Immature natural killer cell (primary cell): ENCODE data around the gene WDR7. TPM values are rescaled to one million over a fixed set of nuclear protein-coding genes. Genes with fewer than 3 reads are reported as not detected.
A peak's percentile ranks its signal among the peaks of the same experiment; 100 is the strongest.

Source experiments
- DNase-seq, 3 donors: peaks; one replicate each; pipeline ENCODE4 v3.0.0; 2022; ENCODE audit warnings: mixed read lengths in 1 of 3
- H3K27ac Mint-ChIP-seq, 6 donors: one replicate each; pipeline ENCODE4 v1.8.0; 2020; ENCODE audit warnings: mixed read lengths in 6 of 6, mild to moderate bottlenecking in 5 of 6, inconsistent platforms in 4 of 6, moderate library complexity in 3 of 6
- H3K27me3 Mint-ChIP-seq, 3 donors: one replicate each; pipeline ENCODE4 v1.8.0; 2020 to 2021; ENCODE audit warnings: low read depth in 3 of 3, mild to moderate bottlenecking in 3 of 3, mixed read lengths in 3 of 3, moderate library complexity in 3 of 3, inconsistent platforms in 1 of 3
- H3K36me3 Mint-ChIP-seq, 3 donors: one replicate each; pipeline ENCODE4 v1.8.0; 2020; ENCODE audit warnings: mixed read lengths in 3 of 3, inconsistent platforms in 2 of 3, mild to moderate bottlenecking in 2 of 3
- H3K4me1 Mint-ChIP-seq, 2 donors: one replicate each; pipeline ENCODE4 v1.8.0; 2020; ENCODE audit warnings: inconsistent platforms in 2 of 2, mild to moderate bottlenecking in 2 of 2, mixed read lengths in 2 of 2, moderate library complexity in 1 of 2
- H3K4me3 Mint-ChIP-seq, 5 donors: one replicate each; pipeline ENCODE4 v1.8.0; 2020; ENCODE audit warnings: mild to moderate bottlenecking in 5 of 5, mixed read lengths in 5 of 5, inconsistent platforms in 3 of 5, moderate library complexity in 3 of 5
- H3K9me3 Mint-ChIP-seq, 6 donors: one replicate each; pipeline ENCODE4 v1.8.0; 2020; ENCODE audit warnings: mild to moderate bottlenecking in 6 of 6, mixed read lengths in 6 of 6, inconsistent platforms in 4 of 6, moderate library complexity in 3 of 6
- polyA plus RNA-seq, 3 donors: library from polyadenylated mRNA; unstranded; fragments of 300-500 nt; fragmentation: Illumina TruSeq; gene quantifications; one replicate each; pipeline ENCODE4 v1.2.3, GENCODE V29; 2021

The WDR7 gene
- polyA plus RNA-seq, 3 donors from 2014 or later = 18.3 to 38.2 (median 23.3) TPM

DNA sequence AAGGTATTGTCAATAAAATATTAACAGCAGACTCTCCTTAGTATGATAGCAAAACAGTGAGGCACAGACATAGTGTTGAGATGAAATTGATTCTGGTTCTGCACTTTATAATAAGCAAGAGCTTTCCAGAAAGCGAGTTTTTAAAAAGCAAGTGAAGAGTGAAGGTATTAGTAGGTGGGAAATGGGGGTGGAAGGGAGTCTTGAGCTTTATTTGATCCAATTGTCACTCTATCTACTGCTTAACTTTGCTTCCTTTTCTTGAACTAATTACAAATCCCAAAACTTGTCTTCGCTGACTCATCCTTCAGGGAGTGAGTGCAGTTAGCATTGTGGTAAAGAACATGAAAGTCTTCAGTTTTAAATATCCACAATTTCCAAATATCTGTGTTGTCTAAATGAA, 375.2 kb downstream of the WDR7 start:
- H3K27me3 Mint-ChIP-seq = peaks cover 0 to 3% (median 0%) of the 10 kb centered on the region in 3 donors
- H3K36me3 Mint-ChIP-seq = peaks cover 42 to 46% (median 43%) of the 10 kb centered on the region in 3 donors
- no peak overlapping the region for H3K4me3 Mint-ChIP-seq
- DNase-seq = no peak
- no peaks in the 10 kb centered on the region for H3K4me1 Mint-ChIP-seq
- no peak overlapping the region for H3K27ac Mint-ChIP-seq
- H3K9me3 Mint-ChIP-seq = no peaks in the 10 kb centered on the region

DNA sequence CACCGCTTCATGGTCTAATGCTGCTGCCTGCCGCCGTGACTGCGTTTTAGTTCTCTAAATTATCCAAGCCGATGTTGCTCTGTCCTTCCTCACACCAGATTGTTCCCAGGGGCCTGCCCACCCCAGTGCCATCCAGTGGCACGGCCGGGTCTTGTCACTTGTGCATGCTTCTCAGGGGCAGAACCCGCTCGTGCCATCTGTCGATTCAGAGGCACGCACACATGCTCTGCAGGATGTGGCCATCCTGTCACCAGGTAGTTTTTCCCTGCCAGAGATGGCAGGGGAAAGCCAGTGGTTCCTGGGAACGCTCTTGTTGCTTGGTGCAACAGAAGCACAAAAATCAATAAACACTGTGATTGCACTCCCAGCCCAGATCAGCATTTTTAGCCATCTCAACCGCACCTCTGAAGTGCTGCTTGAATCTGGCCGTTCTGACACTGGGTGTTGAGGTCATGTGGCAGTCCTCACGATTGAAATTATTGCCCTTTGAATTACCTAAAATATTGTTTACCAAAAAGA, 376.1 kb downstream of the WDR7 start:
- H3K4me3 Mint-ChIP-seq = no peak overlapping the region

DNA sequence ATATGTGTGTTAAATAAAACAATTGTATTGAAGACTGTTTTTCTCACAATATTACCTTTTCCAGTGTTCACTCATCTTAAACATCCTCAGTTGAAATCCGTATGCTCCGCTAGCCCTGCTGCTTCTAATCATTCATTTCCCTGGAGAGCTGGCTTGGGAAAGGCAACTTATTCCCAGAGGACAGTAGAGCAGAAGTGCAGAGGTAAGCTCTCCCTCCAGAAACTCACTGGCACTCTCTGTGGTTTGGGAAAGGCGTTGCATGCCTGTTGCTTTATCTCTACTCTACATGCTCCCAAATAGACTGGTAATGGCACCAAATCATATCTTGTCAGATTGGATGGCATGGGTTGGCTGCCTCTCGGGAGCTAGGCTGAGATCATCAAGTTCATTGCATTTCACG, 378.6 kb downstream of the WDR7 start:
- H3K4me1 Mint-ChIP-seq = no peaks in the 10 kb centered on the region
- peaks cover 0 to 2% (median 0%) of the 10 kb centered on the region in 3 donors for H3K27me3 Mint-ChIP-seq
- no peak overlapping the region for H3K4me3 Mint-ChIP-seq
- H3K36me3 Mint-ChIP-seq = peaks cover 28 to 51% (median 33%) of the 10 kb centered on the region in 3 donors
- H3K9me3 Mint-ChIP-seq = no peaks in the 10 kb centered on the region
- H3K27ac Mint-ChIP-seq = no peak overlapping the region
- no peak for DNase-seq

More for the DNA sequence above, 376.1 kb downstream of the WDR7 start:
- no peak overlapping the region for H3K27ac Mint-ChIP-seq
- no peak for DNase-seq
- no peaks in the 10 kb centered on the region for H3K9me3 Mint-ChIP-seq
- H3K27me3 Mint-ChIP-seq = peaks cover 0 to 3% (median 0%) of the 10 kb centered on the region in 3 donors
- H3K4me1 Mint-ChIP-seq = no peaks in the 10 kb centered on the region
- peaks cover 37 to 47% (median 37%) of the 10 kb centered on the region in 3 donors for H3K36me3 Mint-ChIP-seq

DNA sequence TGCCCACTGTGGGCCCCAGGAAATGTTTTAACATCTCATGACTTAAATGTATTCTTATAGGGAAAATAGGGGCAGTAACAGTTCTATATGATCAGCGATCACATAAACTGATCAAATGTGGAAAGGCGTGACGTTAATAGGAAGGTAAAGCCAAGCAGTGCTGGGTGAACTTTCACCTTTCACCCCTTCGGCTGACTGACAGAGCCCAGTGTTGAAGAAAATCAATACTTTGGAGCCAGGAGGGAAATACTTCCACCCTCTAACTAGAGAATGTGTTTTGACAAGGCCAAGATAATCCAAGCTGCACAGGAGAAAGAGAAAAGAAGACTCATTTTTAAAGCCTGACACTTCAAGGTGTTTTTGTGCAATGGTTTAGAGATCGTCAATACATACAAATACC, 379.3 kb downstream of the WDR7 start:
- Mint-ChIP-seq H3K4me1 (no peaks in the 10 kb centered on the region), H3K9me3 (no peaks in the 10 kb centered on the region), H3K4me3 (no peak overlapping the region), H3K27me3 (peaks cover 0 to 5% (median 0%) of the 10 kb centered on the region in 3 donors), H3K36me3 (peaks cover 28 to 51% (median 33%) of the 10 kb centered on the region in 3 donors), H3K27ac (peak overlapping the region in 1 of 6 donors; percentile 9)
- DNase-seq = no peak

DNA sequence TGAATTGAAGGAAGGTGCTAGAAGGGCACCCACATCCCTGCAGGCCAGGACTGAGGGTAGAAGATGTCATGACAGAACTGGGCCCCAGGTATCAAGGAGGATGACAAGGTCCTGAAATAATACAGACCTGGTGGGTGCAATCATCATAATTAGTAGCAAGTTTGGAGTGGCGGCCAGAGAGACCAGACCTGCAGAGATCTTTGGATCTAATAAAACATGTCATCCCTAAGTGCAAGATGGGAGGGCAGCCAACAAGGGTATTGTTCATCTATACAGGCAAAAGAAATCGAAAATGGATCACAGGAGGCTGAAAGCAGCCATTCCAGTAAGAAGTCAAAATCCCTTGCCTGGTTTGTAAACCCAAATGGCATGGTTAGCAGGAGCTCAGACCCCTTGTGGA, 384.4 kb downstream of the WDR7 start:
- no peak overlapping the region for H3K27ac Mint-ChIP-seq
- no peak overlapping the region for H3K4me3 Mint-ChIP-seq
- peaks cover 5 to 20% (median 11%) of the 10 kb centered on the region in 3 donors for H3K36me3 Mint-ChIP-seq
- H3K9me3 Mint-ChIP-seq = no peaks in the 10 kb centered on the region
- H3K4me1 Mint-ChIP-seq = no peaks in the 10 kb centered on the region
- no peak for DNase-seq
- peaks cover 0 to 11% (median 3%) of the 10 kb centered on the region in 3 donors for H3K27me3 Mint-ChIP-seq

DNA sequence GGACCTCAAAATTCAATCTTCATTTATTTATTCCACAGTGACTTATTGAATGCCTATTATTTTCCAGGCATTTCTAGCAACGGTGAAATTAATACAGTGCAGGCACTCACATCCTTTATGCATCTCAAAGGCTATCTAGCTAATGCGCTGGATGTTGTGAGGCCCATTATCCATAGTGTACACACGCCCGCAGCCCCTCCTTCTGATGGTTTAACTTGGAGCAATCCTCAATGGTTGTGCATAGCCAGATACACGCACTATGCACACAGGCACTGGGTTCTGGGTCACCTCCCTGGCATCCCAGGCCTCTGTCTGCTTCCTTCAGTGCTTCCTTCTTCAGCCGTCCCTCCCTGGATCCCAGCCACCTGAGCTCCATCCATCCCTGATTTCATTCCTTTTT, 387.2 kb downstream of the WDR7 start:
- Mint-ChIP-seq H3K4me1 (no peaks in the 10 kb centered on the region), H3K27me3 (peaks cover 1 to 11% (median 3%) of the 10 kb centered on the region in 3 donors)
- no peak for DNase-seq

DNA sequence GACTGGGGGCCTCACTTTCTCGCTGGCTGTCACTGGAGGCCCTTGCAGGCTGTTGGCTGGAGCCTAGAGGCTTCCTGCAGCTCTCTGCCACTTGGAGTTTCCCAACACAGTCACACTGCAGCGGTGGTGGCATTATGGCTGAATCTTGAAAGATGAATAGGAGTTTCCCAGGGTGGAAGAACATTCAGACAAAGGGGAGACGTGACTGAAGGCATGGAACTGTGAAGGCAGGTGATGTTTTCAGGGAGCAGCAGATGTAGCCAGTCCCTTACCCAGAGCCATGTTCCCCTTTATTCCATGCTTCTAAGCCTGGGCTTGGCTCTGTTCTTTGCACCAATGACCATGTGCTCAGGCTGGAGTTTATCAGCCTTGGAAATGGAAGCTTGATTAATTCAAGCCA, 389.0 kb downstream of the WDR7 start:
- Mint-ChIP-seq H3K27ac (no peak overlapping the region), H3K4me1 (no peaks in the 10 kb centered on the region), H3K36me3 (peaks cover 0 to 3% (median 0%) of the 10 kb centered on the region in 3 donors), H3K4me3 (no peak overlapping the region), H3K27me3 (peaks cover 1 to 8% (median 3%) of the 10 kb centered on the region in 3 donors), H3K9me3 (no peaks in the 10 kb centered on the region)
- no peak for DNase-seq

More for the DNA sequence above, 387.2 kb downstream of the WDR7 start:
- no peaks in the 10 kb centered on the region for H3K9me3 Mint-ChIP-seq
- no peak overlapping the region for H3K27ac Mint-ChIP-seq
- H3K36me3 Mint-ChIP-seq = peaks cover 0 to 7% (median 0%) of the 10 kb centered on the region in 3 donors
- H3K4me3 Mint-ChIP-seq = no peak overlapping the region

DNA sequence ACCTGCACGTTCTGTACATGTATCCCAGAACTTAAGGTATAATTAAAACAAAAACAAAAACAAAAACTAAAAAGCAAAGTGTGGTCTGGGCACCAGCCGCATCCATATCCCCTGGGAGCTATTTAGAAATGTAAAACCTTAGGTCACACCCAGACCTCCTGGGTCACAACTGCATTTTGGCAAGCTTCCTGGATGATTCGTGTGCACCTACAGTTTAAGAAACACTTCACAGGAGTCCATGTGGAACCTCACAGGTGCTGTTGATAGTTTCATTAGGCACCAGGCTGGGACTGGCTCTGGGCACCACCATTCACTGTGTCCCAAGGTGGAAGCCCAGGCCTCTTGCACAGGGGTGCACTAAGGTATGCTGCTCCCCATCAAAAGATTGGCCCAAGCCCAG, 392.1 kb downstream of the WDR7 start:
- Mint-ChIP-seq H3K36me3 (peaks cover 0 to 3% (median 0%) of the 10 kb centered on the region in 3 donors), H3K27me3 (peaks cover 3 to 6% (median 4%) of the 10 kb centered on the region in 3 donors), H3K4me3 (no peak overlapping the region), H3K9me3 (no peaks in the 10 kb centered on the region), H3K27ac (no peak overlapping the region), H3K4me1 (no peaks in the 10 kb centered on the region)
- no peak for DNase-seq

DNA sequence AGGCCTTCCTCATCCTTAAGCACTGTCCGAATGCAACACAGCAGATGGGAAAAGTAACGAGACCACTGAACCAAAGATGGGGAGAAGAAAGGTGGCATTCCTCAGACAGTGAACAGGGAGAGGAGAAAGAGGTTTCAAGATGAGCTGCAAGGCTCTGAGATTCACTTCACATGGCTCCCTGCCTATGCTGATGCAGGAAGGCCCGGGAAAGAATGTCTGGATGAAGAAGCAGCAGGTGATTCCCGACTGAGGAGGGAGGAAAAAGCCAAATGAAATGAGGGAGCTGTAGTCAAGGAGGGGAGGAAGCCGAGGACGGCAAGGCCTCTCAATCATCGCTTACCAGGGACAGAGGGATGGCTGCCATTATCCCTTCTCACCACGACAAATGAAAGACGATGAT, 397.2 kb downstream of the WDR7 start:
- peaks cover 0 to 4% (median 3%) of the 10 kb centered on the region in 3 donors for H3K27me3 Mint-ChIP-seq
- no peaks in the 10 kb centered on the region for H3K4me1 Mint-ChIP-seq
- no peak for DNase-seq
- H3K9me3 Mint-ChIP-seq = no peaks in the 10 kb centered on the region
- no peaks in the 10 kb centered on the region for H3K36me3 Mint-ChIP-seq
- no peak overlapping the region for H3K27ac Mint-ChIP-seq
- no peak overlapping the region for H3K4me3 Mint-ChIP-seq

DNA sequence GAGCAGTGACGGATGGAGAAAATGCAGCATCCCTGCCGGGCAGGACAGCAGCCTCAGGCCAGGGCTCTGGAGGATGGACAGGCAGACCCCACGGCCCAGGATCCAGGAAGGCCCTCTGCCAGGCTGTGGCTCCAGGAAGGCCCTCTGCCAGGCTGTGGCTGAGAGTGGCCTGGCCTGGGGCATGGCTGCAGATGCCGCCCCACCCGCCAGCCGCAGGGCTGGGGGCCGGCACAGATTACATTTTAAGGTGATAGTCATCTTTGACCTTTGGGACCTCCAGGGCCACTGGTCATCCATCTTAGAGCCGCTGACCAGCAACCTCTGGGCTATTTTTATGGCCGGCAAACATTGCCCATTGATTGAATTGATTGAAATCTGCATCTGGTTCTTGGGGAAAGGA, 397.7 kb downstream of the WDR7 start:
- no peaks in the 10 kb centered on the region for H3K4me1 Mint-ChIP-seq
- H3K9me3 Mint-ChIP-seq = no peaks in the 10 kb centered on the region
- peaks cover 0 to 4% (median 3%) of the 10 kb centered on the region in 3 donors for H3K27me3 Mint-ChIP-seq
- no peak overlapping the region for H3K27ac Mint-ChIP-seq
- DNase-seq = no peak
- H3K4me3 Mint-ChIP-seq = no peak overlapping the region
- H3K36me3 Mint-ChIP-seq = no peaks in the 10 kb centered on the region

DNA sequence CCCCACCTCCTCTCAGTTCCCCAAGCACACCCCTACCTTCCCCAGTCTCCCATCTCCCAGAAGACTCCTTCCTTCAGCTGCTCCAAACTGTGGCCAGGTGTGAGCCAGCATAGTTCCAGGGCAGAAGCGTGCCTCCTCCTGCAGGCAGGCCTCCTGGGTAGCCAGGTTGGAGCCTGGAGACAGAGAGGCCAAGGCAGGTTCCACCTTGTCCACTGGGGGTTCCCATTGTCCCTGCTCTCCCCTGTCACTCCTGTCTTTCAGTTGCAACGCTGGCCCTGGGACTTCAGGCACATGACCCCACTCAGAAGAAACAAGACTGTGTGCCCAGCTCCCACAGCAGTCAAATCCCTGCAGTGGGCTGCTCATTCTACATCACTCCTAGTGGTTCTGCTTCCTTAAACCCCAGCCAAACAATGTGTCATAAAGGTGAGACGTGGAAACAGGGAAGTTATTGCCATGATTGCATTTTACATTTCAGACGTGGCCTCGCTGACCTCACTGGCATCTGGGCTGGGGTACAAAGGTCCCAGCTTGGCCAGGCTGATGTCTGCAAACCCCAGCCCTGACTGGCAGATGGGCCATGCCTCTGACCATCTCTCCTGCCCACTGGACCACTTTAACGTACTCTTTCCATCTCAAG, 399.3 kb downstream of the WDR7 start:
- H3K4me3 Mint-ChIP-seq = no peak overlapping the region
- H3K27ac Mint-ChIP-seq = no peak overlapping the region
- peaks cover 0 to 4% (median 3%) of the 10 kb centered on the region in 3 donors for H3K27me3 Mint-ChIP-seq
- DNase-seq = no peak
- no peaks in the 10 kb centered on the region for H3K4me1 Mint-ChIP-seq
- H3K36me3 Mint-ChIP-seq = no peaks in the 10 kb centered on the region
- H3K9me3 Mint-ChIP-seq = no peaks in the 10 kb centered on the region

DNA sequence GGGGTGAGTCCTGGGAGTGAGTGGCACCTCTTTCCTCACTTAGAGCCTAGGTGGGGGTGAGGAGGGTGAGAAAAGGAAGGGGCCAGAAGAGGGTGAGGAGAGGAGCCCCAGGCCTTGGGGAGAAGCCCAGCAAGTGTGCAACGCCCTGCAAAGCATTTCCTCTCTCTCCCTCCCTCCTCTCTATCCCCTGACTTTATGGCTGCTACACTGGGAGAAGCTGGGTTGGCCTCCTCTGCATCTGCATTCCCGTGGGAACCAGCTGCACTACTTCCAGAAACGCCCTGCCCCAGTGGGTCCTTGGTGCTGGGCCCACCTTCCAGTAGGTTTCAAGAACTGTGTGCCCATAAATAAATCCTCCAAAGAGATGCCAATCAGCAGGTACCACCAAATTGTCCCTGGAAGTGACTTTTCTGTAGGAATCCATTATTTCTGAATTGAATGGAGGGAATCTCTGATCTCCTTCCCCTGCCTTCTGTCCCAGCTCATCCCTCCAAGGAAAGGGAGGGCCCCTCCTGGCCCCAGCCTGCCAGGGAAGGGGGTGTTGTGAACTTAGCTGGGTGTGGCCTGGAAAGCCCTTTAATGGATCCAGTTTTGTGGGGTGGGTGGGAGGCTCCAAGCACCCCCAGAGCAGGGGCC, 400.0 kb downstream of the WDR7 start:
- no peaks in the 10 kb centered on the region for H3K4me1 Mint-ChIP-seq
- H3K9me3 Mint-ChIP-seq = no peaks in the 10 kb centered on the region
- no peak overlapping the region for H3K4me3 Mint-ChIP-seq
- H3K27me3 Mint-ChIP-seq = peaks cover 0 to 7% (median under 1%) of the 10 kb centered on the region in 3 donors
- no peak overlapping the region for H3K27ac Mint-ChIP-seq
- H3K36me3 Mint-ChIP-seq = no peaks in the 10 kb centered on the region
- no peak for DNase-seq

DNA sequence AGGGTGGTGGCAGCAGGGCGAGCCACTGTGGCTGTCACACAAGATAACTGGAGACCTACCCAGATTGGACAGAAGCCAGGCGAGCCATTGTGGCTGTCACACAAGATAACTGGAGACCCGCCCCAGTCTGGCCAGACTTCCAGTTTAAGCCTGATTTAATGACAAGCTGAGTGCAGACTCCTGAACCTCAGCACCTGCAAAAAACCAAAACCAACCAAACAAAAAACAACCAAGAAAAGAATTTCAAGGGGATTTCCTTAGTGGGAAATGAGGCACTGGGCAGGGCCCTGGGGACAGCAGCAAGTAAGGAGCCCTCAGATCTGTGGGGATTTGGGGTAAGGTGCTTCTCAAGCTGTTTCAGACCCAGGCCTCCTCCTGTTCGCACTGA, 400.5 kb downstream of the WDR7 start:
- Mint-ChIP-seq H3K9me3 (no peaks in the 10 kb centered on the region), H3K36me3 (no peaks in the 10 kb centered on the region), H3K4me1 (no peaks in the 10 kb centered on the region), H3K4me3 (no peak overlapping the region), H3K27me3 (peaks cover 0 to 7% (median under 1%) of the 10 kb centered on the region in 3 donors), H3K27ac (no peak overlapping the region)
- DNase-seq = no peak

DNA sequence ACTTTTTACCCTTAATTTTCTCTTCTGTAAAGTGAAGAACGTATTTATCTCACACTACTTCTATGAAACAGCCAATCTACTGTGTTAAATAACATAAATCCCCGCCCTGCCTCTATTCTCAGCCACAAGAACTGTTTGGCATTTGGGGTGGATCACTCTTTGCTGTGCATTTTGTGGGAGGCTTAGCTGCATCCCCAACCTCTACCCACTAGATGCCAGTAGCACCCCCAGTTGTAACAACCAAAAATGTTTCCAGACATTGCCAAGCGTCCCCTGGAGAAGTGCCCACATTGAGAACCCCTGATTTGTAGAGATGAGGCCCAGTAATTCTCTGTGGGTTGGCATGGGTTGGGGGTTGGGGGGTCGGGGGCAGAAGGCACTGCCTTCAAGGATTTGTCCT, 401.0 kb downstream of the WDR7 start:
- H3K36me3 Mint-ChIP-seq = no peaks in the 10 kb centered on the region
- no peak for DNase-seq
- peaks cover 0 to 7% (median 2%) of the 10 kb centered on the region in 3 donors for H3K27me3 Mint-ChIP-seq
- H3K4me3 Mint-ChIP-seq = no peak overlapping the region
- H3K9me3 Mint-ChIP-seq = no peaks in the 10 kb centered on the region
- H3K27ac Mint-ChIP-seq = no peak overlapping the region
- H3K4me1 Mint-ChIP-seq = no peaks in the 10 kb centered on the region
